Ascending aorta (tissue), 2 donors: ENCODE results near the gene SETDB2. TPM values are rescaled to one million over a fixed set of nuclear protein-coding genes. Genes with fewer than 3 reads are reported as not detected.
"Not testable (repeated sequence)": the region's sequence is repeated elsewhere in the genome, so short reads cannot be mapped to it uniquely, and the experiment has no call there.

Source experiments
- DNase-seq, 2 donors: peaks; one replicate each; pipeline ENCODE4 v3.0.0-alpha.2; 2019; ENCODE audit warnings: low spot score in 2 of 2
- H3K27ac ChIP-seq, 2 donors: fragments of 200-600 bp; sonication (generic); one replicate each; pipeline ENCODE4 v1.5.1; 2016 to 2017; ENCODE audit warnings: mild to moderate bottlenecking in 1 of 2
- H3K27me3 ChIP-seq: fragments of 200-600 bp; sonication (generic); one replicate; pipeline ENCODE4 v1.5.1; 2017
- H3K36me3 ChIP-seq, 2 donors: fragments of 200-600 bp; sonication (generic); one replicate each; pipeline ENCODE4 v1.5.1; 2016
- H3K4me1 ChIP-seq, 2 donors: fragments of 200-600 bp; sonication (generic); one replicate each; pipeline ENCODE4 v1.5.1; 2016 to 2017; ENCODE audit warnings: mild to moderate bottlenecking in 1 of 2
- H3K4me3 ChIP-seq, 2 donors: fragments of 200-600 bp; sonication (generic); one replicate each; pipeline ENCODE4 v1.5.1; 2016 to 2017; ENCODE audit warnings: mild to moderate bottlenecking in 1 of 2
- H3K9me3 ChIP-seq, 2 donors: fragments of 200-600 bp; sonication (generic); one replicate each; pipeline ENCODE4 v1.5.1; 2016
- intact Hi-C: fragments of 100-400 bp; cut with DNase I; formaldehyde crosslinking; loops from one replicate; pipeline ENCODE4 v1.15.1; 2023
- total RNA-seq: library from RNA; depleted of rRNA; stranded (reverse); fragments of >200 nt; gene quantifications from one replicate; pipeline ENCODE4 v1.1.0, GENCODE V29; 2016
- TF ChIP-seq, protein P1 (sequence below), 3 experiments: fragments of 200-600 bp in 2 of 3; fragments of 450-650 bp in 1 of 3; sonication (generic) in 2 of 3; IDR thresholded peaks; one replicate each; pipeline ENCODE4 v1.5.1; 2016 to 2019; ENCODE audit warnings: antibody characterized with exemption in 3 of 3, mild to moderate bottlenecking in 1 of 3, moderate library complexity in 1 of 3

SETDB2 gene
- total RNA-seq, 1 donor from 2014 or later: 7.2 TPM

DNA sequence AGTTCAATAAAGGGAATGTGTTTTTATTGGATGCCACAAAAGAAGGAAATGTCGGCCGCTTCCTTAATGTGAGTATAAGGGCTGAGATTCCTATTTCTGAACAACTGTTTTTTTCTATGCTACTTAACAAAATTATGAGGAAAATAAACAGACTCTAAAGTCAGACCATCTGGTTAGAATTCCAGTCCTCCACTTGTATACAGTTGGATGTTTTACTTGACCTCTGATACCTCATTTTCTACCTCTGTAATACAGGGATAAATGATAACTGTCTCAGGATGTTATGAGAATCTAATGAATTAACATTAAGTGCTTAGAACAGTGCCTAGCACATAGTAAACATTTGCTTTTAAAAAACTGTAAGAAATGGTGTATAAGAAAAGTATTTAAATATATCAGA is 44.5 kb downstream of the SETDB2 start:
- intact Hi-C loops: no loop called here
- Histone ChIP-seq H3K27ac (no peak overlapping the region), H3K4me3 (no peak overlapping the region), H3K27me3 (no peaks in the 10 kb centered on the region), H3K9me3 (no peaks in the 10 kb centered on the region), H3K36me3 (peaks cover 17 to 38% of the 10 kb centered on the region in 2 donors), H3K4me1 (no peaks in the 10 kb centered on the region)
- no peak for DNase-seq
- TF ChIP-seq, protein P1, sequence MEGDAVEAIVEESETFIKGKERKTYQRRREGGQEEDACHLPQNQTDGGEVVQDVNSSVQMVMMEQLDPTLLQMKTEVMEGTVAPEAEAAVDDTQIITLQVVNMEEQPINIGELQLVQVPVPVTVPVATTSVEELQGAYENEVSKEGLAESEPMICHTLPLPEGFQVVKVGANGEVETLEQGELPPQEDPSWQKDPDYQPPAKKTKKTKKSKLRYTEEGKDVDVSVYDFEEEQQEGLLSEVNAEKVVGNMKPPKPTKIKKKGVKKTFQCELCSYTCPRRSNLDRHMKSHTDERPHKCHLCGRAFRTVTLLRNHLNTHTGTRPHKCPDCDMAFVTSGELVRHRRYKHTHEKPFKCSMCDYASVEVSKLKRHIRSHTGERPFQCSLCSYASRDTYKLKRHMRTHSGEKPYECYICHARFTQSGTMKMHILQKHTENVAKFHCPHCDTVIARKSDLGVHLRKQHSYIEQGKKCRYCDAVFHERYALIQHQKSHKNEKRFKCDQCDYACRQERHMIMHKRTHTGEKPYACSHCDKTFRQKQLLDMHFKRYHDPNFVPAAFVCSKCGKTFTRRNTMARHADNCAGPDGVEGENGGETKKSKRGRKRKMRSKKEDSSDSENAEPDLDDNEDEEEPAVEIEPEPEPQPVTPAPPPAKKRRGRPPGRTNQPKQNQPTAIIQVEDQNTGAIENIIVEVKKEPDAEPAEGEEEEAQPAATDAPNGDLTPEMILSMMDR (IDR thresholded peaks at IDR 0.05): no peak

DNA sequence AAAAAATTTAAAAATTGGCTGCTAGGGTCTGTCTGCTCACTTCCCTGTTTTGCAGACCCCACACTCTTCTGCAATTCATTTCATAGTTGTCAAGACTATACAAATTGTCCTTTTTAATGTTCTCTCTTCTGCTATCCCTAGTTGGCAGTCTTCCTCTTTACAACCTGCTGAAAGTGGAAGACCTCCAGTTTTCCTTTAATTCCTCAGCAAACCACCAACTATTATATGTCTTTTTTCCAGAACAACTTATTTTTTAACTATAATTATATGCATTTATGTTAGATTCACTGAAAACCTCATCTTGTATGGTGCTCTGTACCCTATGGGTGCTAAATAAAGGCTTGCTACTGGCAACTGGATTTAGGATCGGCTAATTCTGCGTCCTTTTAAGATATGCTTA is 50.6 kb downstream of the SETDB2 start:
- Histone ChIP-seq H3K27me3 (no peaks in the 10 kb centered on the region), H3K9me3 (no peaks in the 10 kb centered on the region), H3K4me3 (peak overlapping the region; percentile 71 to 74), H3K36me3 (no peaks in the 10 kb centered on the region), H3K27ac (peak overlapping the region; percentile 95 to 99), H3K4me1 (no peaks in the 10 kb centered on the region)
- TF ChIP-seq, protein P1 (IDR thresholded peaks at IDR 0.05): no peak
- intact Hi-C loops: loop anchor here (1.0 to 5.0 kb wide), 4 partner anchors 50 to 187 kb away; partner anchors contain the start of genes CAB39L, RCBTB1 and SETDB2
- no peak for DNase-seq

DNA sequence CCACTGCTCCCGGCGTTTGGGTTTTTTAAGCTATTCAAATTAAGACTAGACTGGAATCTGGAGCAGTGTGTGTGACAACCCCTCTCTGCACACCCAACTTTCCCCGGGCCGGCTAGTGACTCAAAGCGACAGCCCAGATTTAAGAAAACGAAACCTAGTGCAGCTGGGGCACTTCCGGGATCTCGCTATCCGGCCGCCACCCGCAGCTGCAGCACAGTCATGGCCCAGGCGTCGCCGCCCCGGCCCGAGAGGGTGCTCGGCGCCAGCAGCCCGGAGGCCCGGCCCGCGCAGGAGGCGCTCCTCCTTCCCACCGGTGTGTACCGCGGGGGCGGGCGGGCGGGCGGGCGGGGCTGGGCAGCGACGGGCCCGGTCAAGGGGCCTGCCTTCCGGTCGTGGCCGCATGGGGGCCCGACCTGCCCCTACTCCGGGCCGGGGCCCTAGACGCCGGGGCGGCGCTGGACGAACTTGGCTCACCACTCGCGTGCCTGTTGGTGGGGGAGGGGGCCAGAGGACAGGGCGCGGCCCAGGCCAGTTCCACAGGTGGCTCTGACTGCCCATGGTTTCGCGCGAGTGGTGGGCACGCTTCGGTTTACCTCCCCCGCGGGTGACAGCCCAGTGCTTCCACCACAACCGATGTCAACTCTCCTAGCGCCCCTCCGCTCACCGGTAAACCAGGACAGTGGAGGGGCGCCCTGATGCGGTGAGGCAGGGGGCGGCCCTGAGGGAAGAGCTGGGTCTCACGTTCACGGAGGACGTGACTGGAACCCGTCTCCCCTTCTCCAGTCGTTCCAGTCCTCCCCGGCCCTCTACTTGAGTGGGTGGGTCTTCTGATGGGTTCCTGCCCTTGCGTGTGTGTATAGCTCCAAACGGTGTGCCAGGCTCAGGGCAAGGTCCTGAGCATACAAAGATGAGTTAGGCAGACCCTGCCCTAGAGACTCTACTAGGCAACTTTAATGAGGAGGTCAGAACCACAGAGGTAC is 52.0 kb downstream of the SETDB2 start, which contains the start of gene PHF11:
Gene PHF11 (plus strand): TSS at position 171 of the 980 bp plus-strand sequence. CDS start 49 bp downstream, at position 220.
- Histone ChIP-seq H3K9me3 (no peaks in the 10 kb centered on the region), H3K36me3 (no peaks in the 10 kb centered on the region), H3K4me1 (peaks cover 0 to 3% of the 10 kb centered on the region in 2 donors), H3K27ac (peak within 1 kb of the TSS; percentile 95 to 99), H3K4me3 (peak within 1 kb of the TSS; percentile 71 to 74), H3K27me3 (no peaks in the 10 kb centered on the region)
- intact Hi-C loops: loop anchor here (1.0 to 5.0 kb wide), 4 partner anchors 52 to 189 kb away; partner anchors contain the start of genes CAB39L, RCBTB1 and SETDB2
- peak; percentile 45 to 92 for DNase-seq
- TF ChIP-seq, protein P1 (IDR thresholded peaks at IDR 0.05): peak in 1 of 3 experiments; percentile 3

DNA sequence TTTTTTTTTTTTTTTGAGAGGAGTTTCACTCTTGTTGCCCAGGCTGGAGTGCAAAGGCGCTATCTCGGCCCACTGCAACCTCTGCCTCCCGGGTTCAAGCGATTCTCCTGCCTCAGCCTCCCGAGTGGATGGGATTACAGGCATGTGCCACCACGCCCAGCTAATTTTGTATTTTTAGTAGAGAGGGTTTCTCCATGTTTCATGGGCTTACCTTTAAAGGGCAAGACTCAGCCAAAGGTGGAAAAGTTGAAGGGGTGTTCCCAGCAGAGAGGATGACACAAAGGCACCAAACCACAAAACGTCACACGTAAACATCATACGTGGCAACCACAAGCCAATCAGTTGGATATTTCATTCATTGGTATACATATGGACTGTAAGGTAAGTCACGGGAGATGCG is 52.8 kb downstream of the SETDB2 start:
- not testable (repeated sequence) for H3K4me1 ChIP-seq, H3K27me3 ChIP-seq, DNase-seq, H3K36me3 ChIP-seq, H3K9me3 ChIP-seq
- peak overlapping the region; percentile 95 to 99 for H3K27ac ChIP-seq
- H3K4me3 ChIP-seq: peak overlapping the region in 1 of 2 donors; percentile 71
- intact Hi-C loops: loop anchor here (5.0 kb wide), 2 partner anchors 90 to 190 kb away; partner anchors contain the start of gene RCBTB1

DNA sequence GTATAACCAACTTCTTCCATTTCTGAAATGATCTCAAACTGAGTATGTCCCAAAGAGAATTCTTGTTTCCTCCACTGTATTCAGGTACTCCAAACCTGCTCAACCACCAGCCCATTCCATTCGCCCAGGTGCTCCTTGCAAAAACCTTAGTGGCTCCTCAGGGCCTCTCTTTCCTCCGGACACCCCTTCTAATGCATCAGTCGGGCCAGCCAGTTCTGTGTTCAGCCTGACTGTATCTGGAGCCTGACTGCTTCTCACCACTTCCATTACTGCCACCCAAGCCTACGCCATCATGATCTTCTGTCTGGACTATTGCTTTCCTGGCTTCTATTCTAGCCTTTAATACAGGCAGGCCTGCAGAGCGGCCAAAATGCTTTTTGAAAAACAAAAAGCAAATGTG is 53.2 kb downstream of the SETDB2 start:
- Histone ChIP-seq H3K4me3 (no peak overlapping the region), H3K36me3 (no peaks in the 10 kb centered on the region), H3K27ac (peak overlapping the region; percentile 95 to 99), H3K4me1 (peaks cover 0 to 3% of the 10 kb centered on the region in 2 donors), H3K27me3 (no peaks in the 10 kb centered on the region), H3K9me3 (no peaks in the 10 kb centered on the region)
- intact Hi-C loops: loop anchor here (5.0 kb wide), 2 partner anchors 90 to 190 kb away; partner anchors contain the start of gene RCBTB1
- TF ChIP-seq, protein P1 (IDR thresholded peaks at IDR 0.05): no peak
- DNase-seq: no peak

DNA sequence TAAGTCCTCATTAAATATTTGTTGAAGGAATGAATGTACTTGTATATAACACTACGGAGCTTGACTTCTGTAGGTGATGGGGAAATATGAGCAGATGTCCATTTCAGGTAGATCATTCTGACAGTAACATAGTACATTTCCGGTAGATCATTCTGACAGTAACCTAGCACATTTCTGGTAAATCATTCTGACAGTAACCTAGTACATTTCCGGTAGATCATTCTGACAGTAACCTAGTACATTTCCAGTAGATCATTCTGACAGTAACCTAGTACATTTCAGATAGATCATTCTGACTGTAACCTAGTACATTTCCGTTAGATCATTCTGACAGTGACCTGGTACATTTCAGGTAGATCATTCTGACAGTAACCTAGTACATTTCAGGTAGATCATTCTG is 54.1 kb downstream of the SETDB2 start:
- intact Hi-C loops: loop anchor here (5.0 kb wide), 2 partner anchors 89 to 191 kb away; partner anchors contain the start of gene RCBTB1
- Histone ChIP-seq H3K4me3 (no peak overlapping the region), H3K27me3 (no peaks in the 10 kb centered on the region), H3K4me1 (peaks cover 0 to 3% of the 10 kb centered on the region in 2 donors), H3K36me3 (no peaks in the 10 kb centered on the region), H3K9me3 (no peaks in the 10 kb centered on the region), H3K27ac (peak overlapping the region; percentile 95 to 99)
- TF ChIP-seq, protein P1 (IDR thresholded peaks at IDR 0.05): no peak
- no peak for DNase-seq
